CD14-positive monocyte (primary cell): Measurements from ENCODE around the gene PTPRD. TPM values are rescaled to one million over a fixed set of nuclear protein-coding genes. Genes with fewer than 3 reads are reported as not detected.

ENCODE experiments used
- DNase-seq, 3 donors: peaks; one replicate each; pipeline ENCODE4 v3.0.0-alpha.2; 2011 to 2022
- H2AFZ ChIP-seq: 2 replicates; pipeline ENCODE4 v1.6.0; 2012; ENCODE audit warnings: mild to moderate bottlenecking, low read depth, low read length, inconsistent platforms; ENCODE audit not compliant: insufficient read depth, poor library complexity, severe bottlenecking
- H3K27ac ChIP-seq, 2 donors: 1 replicate in 1 of 2; 2 replicates in 1 of 2; pipeline ENCODE4 v1.5.1; 2012 to 2013; ENCODE audit warnings: low read length in 2 of 2, control low read depth in 1 of 2, inconsistent platforms in 1 of 2, low read depth in 1 of 2, mild to moderate bottlenecking in 1 of 2
- H3K27me3 ChIP-seq, 2 donors: one replicate each; pipeline versions ENCODE4 v1.6.0 to v1.6.1; 2011 to 2013; ENCODE audit warnings: low read length in 2 of 2; ENCODE audit not compliant: control insufficient read depth in 2 of 2, insufficient read depth in 2 of 2
- H3K36me3 ChIP-seq, 2 donors: replicated peaks in 1 of 2; 1 replicate in 1 of 2; 2 replicates in 1 of 2; pipeline versions ENCODE4 v1.5.1 to v1.6.1; 2012 to 2013; ENCODE audit warnings: low read length in 2 of 2, control low read depth in 1 of 2, inconsistent platforms in 1 of 2, mild to moderate bottlenecking in 1 of 2; ENCODE audit not compliant: insufficient read depth in 2 of 2, control insufficient read depth in 1 of 2
- H3K4me1 ChIP-seq, 2 donors: 1 replicate in 1 of 2; 2 replicates in 1 of 2; pipeline versions ENCODE4 v1.5.1 to v1.6.1; 2012 to 2013; ENCODE audit warnings: low read length in 2 of 2, control low read depth in 1 of 2, inconsistent platforms in 1 of 2, mild to moderate bottlenecking in 1 of 2, moderate library complexity in 1 of 2; ENCODE audit not compliant: insufficient read depth in 2 of 2, control insufficient read depth in 1 of 2
- H3K4me2 ChIP-seq: replicated peaks from 2 replicates; pipeline ENCODE3; 2012; ENCODE audit warnings: low read length, moderate library complexity, mild to moderate bottlenecking; ENCODE audit not compliant: poor library complexity, severe bottlenecking; ENCODE audit errors: extremely low read depth
- H3K4me3 ChIP-seq, 3 experiments: fragments of 200-600 bp in 1 of 3; sonication (generic) in 1 of 3; replicated peaks in 1 of 3; 1 replicate in 2 of 3; 2 replicates in 1 of 3; pipeline ENCODE4 v1.5.1; 2011 to 2013; ENCODE audit warnings: low read length in 3 of 3, mild to moderate bottlenecking in 3 of 3, control low read depth in 2 of 3, low read depth in 2 of 3, inconsistent platforms in 1 of 3, moderate library complexity in 1 of 3
- H3K79me2 ChIP-seq: 2 replicates; pipeline ENCODE4 v1.6.0; 2012; ENCODE audit warnings: mild to moderate bottlenecking, control low read depth, inconsistent platforms, low read length, moderate library complexity; ENCODE audit not compliant: insufficient read depth
- H3K9ac ChIP-seq: 2 replicates; pipeline ENCODE4 v1.6.0; 2017; ENCODE audit warnings: low read length, mild to moderate bottlenecking; ENCODE audit not compliant: insufficient read depth, poor library complexity, severe bottlenecking
- H3K9me3 ChIP-seq, 2 donors: replicated peaks in 1 of 2; 1 replicate in 1 of 2; 2 replicates in 1 of 2; pipeline versions ENCODE4 v1.5.1 to v1.6.1; 2012 to 2013; ENCODE audit warnings: low read length in 2 of 2, control low read depth in 1 of 2; ENCODE audit not compliant: control insufficient read depth in 1 of 2, insufficient read depth in 1 of 2
- H4K20me1 ChIP-seq: 2 replicates; pipeline ENCODE4 v1.6.0; 2012; ENCODE audit warnings: mild to moderate bottlenecking, low read length, control low read depth, moderate library complexity; ENCODE audit not compliant: insufficient read depth
- H3K27ac Mint-ChIP-seq, 7 donors: one replicate each; pipeline ENCODE4 v1.8.0; 2020; ENCODE audit warnings: mild to moderate bottlenecking in 7 of 7, mixed read lengths in 7 of 7, moderate library complexity in 6 of 7, inconsistent platforms in 2 of 7
- H3K27me3 Mint-ChIP-seq, 3 donors: one replicate each; pipeline ENCODE4 v1.8.0; 2021 to 2022; ENCODE audit warnings: low read depth in 3 of 3, mild to moderate bottlenecking in 3 of 3, mixed read lengths in 3 of 3, moderate library complexity in 3 of 3, inconsistent platforms in 1 of 3
- H3K36me3 Mint-ChIP-seq, 2 donors: one replicate each; pipeline ENCODE4 v1.8.0; 2020; ENCODE audit warnings: mixed read lengths in 2 of 2, inconsistent platforms in 1 of 2, mild to moderate bottlenecking in 1 of 2
- H3K4me1 Mint-ChIP-seq: one replicate; pipeline ENCODE4 v1.8.0; 2020; ENCODE audit warnings: mild to moderate bottlenecking, mixed read lengths
- H3K4me3 Mint-ChIP-seq, 2 donors: one replicate each; pipeline ENCODE4 v1.8.0; 2020; ENCODE audit warnings: mild to moderate bottlenecking in 2 of 2, mixed read lengths in 2 of 2, moderate library complexity in 1 of 2
- H3K9me3 Mint-ChIP-seq, 7 donors: one replicate each; pipeline ENCODE4 v1.8.0; 2020 to 2022; ENCODE audit warnings: mixed read lengths in 7 of 7, mild to moderate bottlenecking in 6 of 7, moderate library complexity in 6 of 7, inconsistent platforms in 2 of 7
- CTCF ChIP-seq: fragments of 200-600 bp; IDR thresholded peaks from one replicate; pipeline ENCODE4 v1.8.0; 2022; ENCODE audit warnings: antibody characterized with exemption, mild to moderate bottlenecking
- WGBS: methylation state at CpG from one replicate; pipeline ENCODE4 v1.1.5; 2013; ENCODE audit warnings: missing lambda C conversion rate; ENCODE audit not compliant: insufficient coverage; 5-methylcytosine and 5-hydroxymethylcytosine counted together
- intact Hi-C, 2 donors: fragments of 100-400 bp; cut with micrococcal nuclease; formaldehyde crosslinking; loops; one replicate each; pipeline versions ENCODE4 v1.15.0 to v1.15.1; 2023
- polyA plus RNA-seq, 3 donors: library from polyadenylated mRNA; depleted of rRNA in 1 of 3; unstranded in 2 of 3; stranded (reverse) in 1 of 3; fragments of 300-500 nt in 2 of 3; fragments of >200 nt in 1 of 3; fragmentation: Illumina TruSeq in 2 of 3; gene quantifications; 1 replicate in 2 of 3; 2 replicates in 1 of 3; pipeline ENCODE4 v1.2.3, GENCODE V29; 2012 to 2021

PTPRD gene
- polyA plus RNA-seq, 3 donors, result not detected

GRCh38 chr9:8850914-8851313, 1761.9 kb downstream of the PTPRD start:
- peaks cover 5 to 19% (median 10%) of the 10 kb centered on the region in 3 donors for H3K27me3 Mint-ChIP-seq
- Histone ChIP-seq H3K79me2 (no peaks in the 10 kb centered on the region), H3K4me3 (no peak overlapping the region), H4K20me1 (no peaks in the 10 kb centered on the region), H3K36me3 (no peaks in the 10 kb centered on the region), H3K4me1 (no peaks in the 10 kb centered on the region), H3K9me3 (no peaks in the 10 kb centered on the region), H3K27ac (no peak overlapping the region), H3K4me2 (no peak overlapping the region), H3K27me3 (peaks cover 2 to 14% of the 10 kb centered on the region in 2 donors), H3K9ac (no peak overlapping the region), H2AFZ (no peak overlapping the region)
- intact Hi-C loops, result no loop called here
- H3K4me1 Mint-ChIP-seq, result no peaks in the 10 kb centered on the region
- TF ChIP-seq CTCF, result no peak
- H3K9me3 Mint-ChIP-seq, result peaks cover 0 to 2% (median 0%) of the 10 kb centered on the region in 7 donors
- no peak overlapping the region for H3K4me3 Mint-ChIP-seq
- DNase-seq, result no peak
- no peaks in the 10 kb centered on the region for H3K36me3 Mint-ChIP-seq
- no peak overlapping the region for H3K27ac Mint-ChIP-seq

GRCh38 chr9:8845808-8846207, 1767.0 kb downstream of the PTPRD start:
- H3K27me3 ChIP-seq, result no peaks in the 10 kb centered on the region
- intact Hi-C loops, result no loop called here
- H3K79me2 ChIP-seq, result no peaks in the 10 kb centered on the region
- Mint-ChIP-seq H3K27me3 (peaks cover 0 to 1% (median 0%) of the 10 kb centered on the region in 3 donors), H3K36me3 (no peaks in the 10 kb centered on the region), H3K9me3 (peaks cover 0 to 4% (median 3%) of the 10 kb centered on the region in 7 donors), H3K27ac (no peak overlapping the region), H3K4me1 (no peaks in the 10 kb centered on the region), H3K4me3 (no peak overlapping the region)
- H2AFZ ChIP-seq, result no peak overlapping the region
- DNase-seq, result no peak
- H3K9me3 ChIP-seq, result no peaks in the 10 kb centered on the region
- no peak overlapping the region for H3K4me2 ChIP-seq
- H3K9ac ChIP-seq, result no peak overlapping the region
- H3K36me3 ChIP-seq, result no peaks in the 10 kb centered on the region
- no peak for TF ChIP-seq CTCF
- 100% methylated on average over 2 of the region's 3 CpGs for WGBS
- H3K4me1 ChIP-seq, result no peaks in the 10 kb centered on the region
- no peak overlapping the region for H3K27ac ChIP-seq
- H4K20me1 ChIP-seq, result no peaks in the 10 kb centered on the region
- H3K4me3 ChIP-seq, result no peak overlapping the region
